T follicular helper cell (primary cell): Measurements from ENCODE around the gene PIERCE2.
A peak's percentile ranks its signal among the peaks of the same experiment; 100 is the strongest.
"Not testable (repeated sequence)": the region's sequence is repeated elsewhere in the genome, so short reads cannot be mapped to it uniquely, and the experiment has no call there.

Experiments
- DNase-seq: peaks from one replicate; pipeline ENCODE4 v3.0.0-alpha.2; 2020; ENCODE audit warnings: low read depth
- total RNA-seq, 2 experiments: gene quantifications; one replicate each; lab custom pipeline; 2026; lab: John Stamatoyannopoulos, UW

The PIERCE2 gene, protein sequence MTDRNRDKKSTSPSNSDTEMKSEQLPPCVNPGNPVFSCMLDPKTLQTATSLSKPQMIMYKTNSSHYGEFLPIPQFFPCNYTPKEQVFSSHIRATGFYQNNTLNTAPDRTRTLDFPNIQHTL
- 0 to 0.39 reads per million in 2 experiments for total RNA-seq

- DNase-seq: peak; percentile 78
Measured at GRCh38 chr15:55408012-55408928, at the start of gene PIERCE2, which contains the start of gene CCPG1. Gene PIERCE2, plus strand, starts transcription at chr15:55408495. Its CDS starts 274 bp downstream, at chr15:55408769. Gene CCPG1, minus strand, starts transcription at chr15:55408359. Its CDS starts 18,935 bp downstream, at chr15:55389424.

- no peak for DNase-seq
Measured at GRCh38 chr15:55360256-55360655, 48.0 kb upstream of the PIERCE2 start.

DNA sequence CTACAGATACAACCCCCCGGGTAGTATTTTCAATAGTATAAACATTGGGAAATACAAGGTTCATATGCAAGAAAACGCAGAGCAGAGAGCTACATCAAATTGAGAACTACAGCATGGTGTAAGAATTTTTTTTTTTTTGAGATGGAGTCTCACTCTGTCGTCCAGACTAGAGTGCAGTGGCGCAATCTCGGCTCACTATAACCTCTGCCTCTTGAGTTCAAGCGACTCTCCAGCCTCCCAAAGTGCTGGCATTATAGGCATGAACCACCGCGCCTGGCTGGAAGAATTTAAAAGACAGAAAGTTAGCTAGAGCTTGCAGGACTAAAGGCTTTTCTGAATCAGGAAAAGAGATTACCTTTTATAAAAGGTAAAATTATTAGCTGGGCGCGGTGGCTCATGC lies 47.2 kb upstream of the PIERCE2 start:
- DNase-seq: no peak

- DNase-seq: no peak
Measured at GRCh38 chr15:55362641-55363040, 45.7 kb upstream of the PIERCE2 start.

- no peak for DNase-seq
Measured at GRCh38 chr15:55366981-55367380, 41.3 kb upstream of the PIERCE2 start.

- DNase-seq: no peak
Measured at GRCh38 chr15:55372701-55373440, 35.4 kb upstream of the PIERCE2 start.

- no peak for DNase-seq
Measured at GRCh38 chr15:55379095-55379494, 29.2 kb upstream of the PIERCE2 start.

DNA sequence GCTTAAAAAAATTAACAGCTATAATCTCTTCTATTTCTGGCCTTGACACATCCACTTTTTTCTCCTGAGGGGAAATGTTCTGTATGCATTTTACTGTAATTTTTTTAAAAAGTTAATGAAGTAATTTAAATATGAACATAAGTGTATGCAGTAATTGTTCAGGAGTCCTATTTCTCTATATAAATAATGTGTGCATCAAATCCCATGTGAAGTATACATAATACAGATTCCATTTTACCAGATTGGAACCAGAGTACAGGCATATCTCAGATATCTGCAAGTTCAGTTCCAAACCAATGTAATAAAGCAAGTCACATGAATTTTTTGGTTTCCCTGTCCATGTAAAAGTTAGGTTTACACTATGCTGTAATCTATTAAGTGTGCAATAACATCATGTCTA lies 26.7 kb upstream of the PIERCE2 start:
- no peak for DNase-seq

DNA sequence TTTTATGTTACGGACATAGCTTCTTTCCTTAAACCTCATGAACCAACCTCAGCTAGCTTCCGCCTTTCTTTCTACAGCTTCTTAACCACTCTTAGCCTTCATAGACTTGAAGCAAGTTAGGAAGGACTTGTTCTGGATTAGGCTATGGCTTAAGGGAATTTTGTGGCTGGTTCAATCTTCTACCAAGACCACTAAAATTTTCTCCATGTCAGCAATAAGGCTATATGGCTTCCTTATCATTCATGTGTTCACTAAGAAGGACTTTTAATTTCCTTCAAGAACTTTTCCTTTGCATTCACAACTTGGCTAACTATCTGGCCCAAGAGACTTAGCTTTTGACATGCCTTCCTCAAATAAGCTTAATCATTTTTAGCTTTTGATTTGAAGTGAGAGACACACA lies 24.6 kb upstream of the PIERCE2 start:
- DNase-seq: no peak

- DNase-seq: no peak
Measured at GRCh38 chr15:55387027-55387426, 21.3 kb upstream of the PIERCE2 start.

DNA sequence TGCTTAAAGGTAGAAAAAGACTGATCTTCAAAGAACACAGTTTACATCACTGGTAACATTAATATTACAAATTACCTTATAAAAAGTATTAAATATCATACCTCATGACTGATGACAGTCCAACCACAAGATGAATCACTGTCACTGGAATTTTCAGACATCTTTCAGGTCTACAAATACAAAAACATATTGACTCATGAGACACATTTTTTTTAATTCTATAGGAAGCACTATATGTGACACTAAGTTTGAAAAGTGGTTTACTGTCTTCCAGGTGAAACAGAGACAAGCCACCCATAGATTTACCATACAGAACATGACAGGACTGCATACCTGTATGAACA lies 19.1 kb upstream of the PIERCE2 start:
- DNase-seq: no peak

DNA sequence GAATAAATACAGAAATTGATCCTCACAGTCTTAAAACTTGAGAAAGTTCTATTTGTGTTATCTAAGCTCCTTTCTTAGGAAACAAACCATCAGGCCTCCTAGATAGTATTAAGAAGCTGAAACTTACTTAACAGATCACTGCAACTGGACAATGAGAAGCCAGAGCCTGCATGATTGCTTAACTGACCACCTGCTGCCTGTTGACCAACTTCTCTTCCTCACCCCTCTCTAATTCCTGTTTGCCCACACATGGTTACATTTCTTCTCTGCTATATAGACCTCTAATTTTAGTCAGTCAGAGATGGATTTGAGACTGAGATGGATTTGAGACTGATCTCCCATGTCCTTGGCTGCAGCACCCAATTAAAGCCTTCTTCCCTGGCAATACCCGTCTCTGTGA lies 13.6 kb upstream of the PIERCE2 start:
- no peak for DNase-seq

DNA sequence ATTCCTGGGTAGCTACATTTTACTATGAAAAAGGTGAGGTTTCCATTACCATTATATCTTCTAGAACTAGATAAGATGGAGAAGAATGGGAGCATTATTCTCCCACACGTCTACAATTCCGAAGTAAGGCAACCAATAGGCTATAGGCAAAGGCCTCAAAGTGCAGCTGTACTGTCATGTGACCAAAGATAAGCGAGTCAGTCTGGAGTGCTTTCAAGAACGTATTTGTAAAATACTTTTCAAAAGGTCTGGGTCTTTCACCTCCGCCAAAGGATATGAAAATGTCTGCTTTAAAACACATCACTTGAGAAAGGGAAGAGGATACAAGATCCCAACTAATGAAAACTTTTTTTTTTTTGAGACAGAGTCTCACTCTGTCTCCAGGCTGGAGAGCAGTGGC lies 10.1 kb upstream of the PIERCE2 start:
- no peak for DNase-seq

DNA sequence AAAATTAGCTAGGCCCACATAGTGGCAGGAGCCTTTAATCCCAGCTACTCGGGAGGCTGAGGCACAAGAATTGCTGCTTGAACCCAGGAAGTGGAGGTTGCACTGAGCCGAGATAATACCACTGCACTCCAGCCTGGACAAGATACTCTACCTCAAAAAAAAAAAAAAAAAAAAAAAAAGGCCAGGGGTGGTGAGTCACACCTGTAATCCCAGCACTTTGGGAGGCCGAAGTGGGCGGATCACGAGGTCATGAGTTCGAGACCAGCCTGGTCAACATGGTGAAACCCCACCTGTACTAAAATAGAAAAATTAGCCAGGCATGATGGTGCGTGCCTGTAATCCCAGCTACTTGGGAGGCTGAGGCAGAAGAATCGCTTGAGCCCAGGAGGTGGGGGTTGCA lies 8.2 kb upstream of the PIERCE2 start:
- DNase-seq: not testable (repeated sequence)

- no peak for DNase-seq
Measured at GRCh38 chr15:55401786-55402246, 6.5 kb upstream of the PIERCE2 start.

DNA sequence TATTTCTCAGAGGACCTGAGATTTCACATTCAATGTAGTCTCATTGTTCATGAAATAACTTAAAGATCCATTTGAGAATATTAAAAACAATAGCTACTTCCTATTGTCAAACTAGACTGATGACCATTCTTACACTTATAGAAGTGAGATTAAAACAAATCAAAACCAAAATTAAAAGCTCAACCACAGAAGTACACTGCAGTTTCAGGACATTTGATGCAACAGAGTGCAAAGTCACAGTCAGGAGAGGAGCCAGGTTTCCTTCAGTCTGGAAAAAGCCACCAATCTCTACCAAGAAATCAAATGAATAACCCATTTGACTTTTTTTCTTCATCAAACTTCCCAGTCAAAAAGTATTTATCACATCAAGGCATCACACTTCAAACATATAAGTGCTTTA lies 5.6 kb upstream of the PIERCE2 start:
- DNase-seq: no peak

- no peak for DNase-seq
Measured at GRCh38 chr15:55403531-55403930, 4.8 kb upstream of the PIERCE2 start.

GRCh38 chr15:55407498-55408011 lies 740 bp upstream of the PIERCE2 start:
- DNase-seq: no peak

GRCh38 chr15:55408976-55409375 lies 681 bp downstream of the PIERCE2 start:
- DNase-seq: not testable (repeated sequence)

DNA sequence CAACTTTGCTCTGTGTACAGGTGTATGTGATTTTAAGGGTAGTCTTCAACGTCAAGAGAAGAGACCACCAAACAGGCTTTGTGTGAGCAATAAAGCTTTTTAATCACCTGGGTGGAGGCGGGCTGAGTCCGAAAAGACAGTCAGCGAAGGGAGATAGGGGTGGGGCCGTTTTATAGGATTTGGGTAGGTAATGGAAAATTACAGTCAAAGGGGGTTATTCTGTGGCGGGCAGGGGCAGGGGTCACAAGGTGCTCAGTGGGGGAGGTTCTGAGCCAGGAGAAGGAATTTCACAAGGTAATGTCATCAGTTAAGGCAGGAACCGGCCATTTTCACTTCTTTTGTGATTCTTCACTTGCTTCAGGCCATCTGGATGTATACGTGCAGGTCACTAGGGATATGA lies 9.4 kb downstream of the PIERCE2 start:
- not testable (repeated sequence) for DNase-seq

DNA sequence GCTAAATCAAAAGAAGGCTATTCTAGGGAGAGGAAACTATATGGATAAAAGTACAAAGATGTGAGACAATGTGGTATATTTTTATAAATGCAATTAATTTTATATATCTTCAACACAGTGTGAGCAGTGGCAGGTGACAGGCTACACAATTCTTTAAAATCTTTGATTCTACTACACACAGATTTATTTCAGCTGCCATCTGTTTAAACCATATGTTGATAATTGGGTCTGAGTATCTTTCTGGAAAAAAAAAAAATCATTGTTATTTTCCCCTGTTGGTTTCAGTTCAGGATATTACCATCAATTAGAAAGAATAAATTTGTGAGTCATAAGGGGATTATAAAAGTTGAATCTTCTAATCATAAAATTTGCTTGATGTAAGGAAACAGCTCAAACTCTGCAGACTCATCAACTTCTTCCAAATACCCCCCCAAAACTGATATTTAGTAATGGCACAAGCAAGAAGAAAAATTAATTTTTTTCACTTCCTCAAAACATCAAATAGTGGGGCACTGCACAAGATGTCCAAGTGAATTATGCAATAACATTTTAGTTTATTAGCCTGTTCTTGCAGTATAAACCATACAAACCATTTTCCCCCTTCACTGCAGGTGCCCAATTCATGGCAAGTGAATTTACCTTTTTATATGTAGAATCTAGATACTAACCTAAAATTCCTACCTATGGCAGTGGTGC lies 12.0 kb downstream of the PIERCE2 start:
- DNase-seq: no peak

GRCh38 chr15:55422089-55422488 lies 13.8 kb downstream of the PIERCE2 start:
- no peak for DNase-seq
